Stimulated activated CD4-positive, alpha-beta T cell treated with anti-CD3 and anti-CD28 coated beads, TNF-alpha, amount 100 ng/mL, for 1 hour (primary cell): ENCODE measurements around the gene IFT122.

ENCODE experiments used
- DNase-seq, 3 donors: peaks; one replicate each; pipeline ENCODE4 v3.0.0-alpha.2; 2020; ENCODE audit warnings: low read depth in 3 of 3, low spot score in 1 of 3

Gene IFT122

GRCh38 chr3:129439226-129439816 is 703 bp upstream of the IFT122 start:
- DNase-seq, result peak in 1 of 3 donors; percentile 14

- DNase-seq, result no peak
These were observed 680 bp downstream of the IFT122 start for GRCh38 chr3:129440618-129441190.

- DNase-seq, result no peak
These were observed 1.2 kb downstream of the IFT122 start for GRCh38 chr3:129441215-129441614.

- no peak for DNase-seq
These were observed 1.8 kb downstream of the IFT122 start for GRCh38 chr3:129441782-129442181.

GRCh38 chr3:129442486-129442885 is 2.5 kb downstream of the IFT122 start:
- no peak for DNase-seq

GRCh38 chr3:129442947-129443346 is 2.9 kb downstream of the IFT122 start:
- no peak for DNase-seq

GRCh38 chr3:129445471-129445870 is 5.4 kb downstream of the IFT122 start:
- DNase-seq, result no peak

- no peak for DNase-seq
These were observed 6.9 kb downstream of the IFT122 start for GRCh38 chr3:129446926-129447325.

- no peak for DNase-seq
These were observed 8.3 kb downstream of the IFT122 start for GRCh38 chr3:129448186-129448895.

- no peak for DNase-seq
These were observed 9.5 kb downstream of the IFT122 start for GRCh38 chr3:129449279-129450115.

- DNase-seq, result no peak
These were observed 13.7 kb downstream of the IFT122 start for GRCh38 chr3:129453732-129454131.

GRCh38 chr3:129460155-129460554 is 20.1 kb downstream of the IFT122 start:
- DNase-seq, result no peak

GRCh38 chr3:129460572-129460971 is 20.5 kb downstream of the IFT122 start:
- DNase-seq, result no peak

GRCh38 chr3:129461022-129461421 is 21.0 kb downstream of the IFT122 start:
- DNase-seq, result no peak

- DNase-seq, result no peak
These were observed 21.6 kb downstream of the IFT122 start for GRCh38 chr3:129461461-129462146.

- DNase-seq, result no peak
These were observed 22.4 kb downstream of the IFT122 start for GRCh38 chr3:129462361-129462968.

GRCh38 chr3:129463094-129463493 is 23.1 kb downstream of the IFT122 start:
- DNase-seq, result no peak

GRCh38 chr3:129463716-129464115 is 23.7 kb downstream of the IFT122 start:
- no peak for DNase-seq

- DNase-seq, result no peak
These were observed 27.9 kb downstream of the IFT122 start for GRCh38 chr3:129467932-129468331.

- DNase-seq, result no peak
These were observed 29.0 kb downstream of the IFT122 start for GRCh38 chr3:129469026-129469425.

- DNase-seq, result no peak
These were observed 30.8 kb downstream of the IFT122 start for GRCh38 chr3:129470861-129471260.
